Neural cell (in vitro differentiated cells): ENCODE data around the gene GGA1.

Experiments used
- CTCF ChIP-seq: fragments of 450-650 bp; IDR thresholded peaks from 2 replicates; pipeline ENCODE4 v1.5.1; 2014; ENCODE audit warnings: antibody characterized with exemption, mild to moderate bottlenecking, moderate library complexity; ENCODE audit not compliant: poor library complexity, severe bottlenecking
- EP300 ChIP-seq: fragments of 450-650 bp; conservative IDR thresholded peaks from 2 replicates; pipeline ENCODE4 v1.6.1; 2014; ENCODE audit warnings: antibody characterized with exemption, mild to moderate bottlenecking, moderate library complexity; ENCODE audit not compliant: poor library complexity, severe bottlenecking
- EZH2 ChIP-seq: fragments of 200-600, 300-800 bp; shearing (Covaris generic), sonication (generic); IDR thresholded peaks from 2 replicates; pipeline ENCODE4 v1.6.1; 2014; ENCODE audit warnings: antibody characterized with exemption, low read length, borderline replicate concordance, mild to moderate bottlenecking; ENCODE audit not compliant: insufficient read depth, poor library complexity, severe bottlenecking
- MXI1 ChIP-seq: fragments of 450-650 bp; conservative IDR thresholded peaks from 2 replicates; pipeline ENCODE4 v1.6.1; 2014; ENCODE audit warnings: antibody characterized with exemption, mild to moderate bottlenecking; ENCODE audit not compliant: poor library complexity, severe bottlenecking
- POLR2AphosphoS5 ChIP-seq: IDR thresholded peaks from 2 replicates; pipeline ENCODE4 v1.6.1; 2012
- RAD21 ChIP-seq: fragments of 450-650 bp; conservative IDR thresholded peaks from 2 replicates; pipeline ENCODE4 v1.6.1; 2014; ENCODE audit warnings: antibody characterized with exemption, mild to moderate bottlenecking, moderate library complexity
- REST ChIP-seq: IDR thresholded peaks from 2 replicates; pipeline ENCODE4 v1.6.1; 2012; ENCODE audit warnings: borderline replicate concordance
- SMC3 ChIP-seq: fragments of 450-650 bp; conservative IDR thresholded peaks from 2 replicates; pipeline ENCODE4 v1.6.1; 2014; ENCODE audit warnings: antibody characterized with exemption, mild to moderate bottlenecking, moderate library complexity; ENCODE audit not compliant: poor library complexity
- TAF1 ChIP-seq: IDR thresholded peaks from 2 replicates; pipeline ENCODE4 v1.6.1; 2012; ENCODE audit warnings: low read depth

- TF ChIP-seq RAD21: no peak
- no peak for TF ChIP-seq EP300
- TF ChIP-seq CTCF: no peak
- TF ChIP-seq EZH2: no peak
- TF ChIP-seq POLR2AphosphoS5: no peak
- TF ChIP-seq MXI1: no peak
- no peak for TF ChIP-seq SMC3
- TF ChIP-seq TAF1: no peak
- no peak for TF ChIP-seq REST
Observed at GRCh38 chr22:37650463-37651136, 42.0 kb downstream of the GGA1 start.
